Suprapubic skin (tissue), 4 donors: ENCODE measurements around the gene HRH2. TPM values are rescaled to one million over a fixed set of nuclear protein-coding genes. Genes with fewer than 3 reads are reported as not detected.

Source experiments
- DNase-seq, 2 donors: peaks; one replicate each; pipeline ENCODE4 v3.0.0-alpha.2; 2019; ENCODE audit warnings: low spot score in 2 of 2
- H3K27ac ChIP-seq: fragments of 200-600 bp; sonication (generic); one replicate; pipeline ENCODE4 v1.5.1; 2019
- H3K27me3 ChIP-seq: fragments of 200-600 bp; sonication (generic); one replicate; pipeline ENCODE4 v1.5.1; 2019
- H3K36me3 ChIP-seq: fragments of 200-600 bp; sonication (generic); one replicate; pipeline ENCODE4 v1.5.1; 2019
- H3K4me1 ChIP-seq: fragments of 200-600 bp; sonication (generic); one replicate; pipeline ENCODE4 v1.5.1; 2019
- H3K4me3 ChIP-seq: fragments of 200-600 bp; sonication (generic); one replicate; pipeline ENCODE4 v1.5.1; 2019; ENCODE audit warnings: mild to moderate bottlenecking
- H3K9me3 ChIP-seq: fragments of 200-600 bp; sonication (generic); one replicate; pipeline ENCODE4 v1.5.1; 2019
- CTCF ChIP-seq, 2 donors: fragments of 200-600 bp in 1 of 2; fragments of 450-650 bp in 1 of 2; sonication (generic) in 1 of 2; IDR thresholded peaks; one replicate each; pipeline ENCODE4 v1.5.1; 2016 to 2019; ENCODE audit warnings: antibody characterized with exemption in 2 of 2, mild to moderate bottlenecking in 1 of 2, moderate library complexity in 1 of 2
- EP300 ChIP-seq: sonication (generic); formaldehyde crosslinking; IDR thresholded peaks from one replicate; pipeline ENCODE4 v1.6.1; 2017; ENCODE audit warnings: antibody characterized with exemption
- POLR2A ChIP-seq, 2 donors: fragments of 450-650 bp; IDR thresholded peaks; one replicate each; pipeline ENCODE4 v1.6.1; 2017; ENCODE audit warnings: antibody characterized with exemption in 2 of 2, mild to moderate bottlenecking in 2 of 2, moderate library complexity in 2 of 2
- POLR2AphosphoS5 ChIP-seq, 3 donors: sonication (generic); formaldehyde crosslinking; IDR thresholded peaks; one replicate each; pipeline ENCODE4 v1.6.1; 2017; ENCODE audit warnings: antibody characterized with exemption in 3 of 3
- WGBS: methylation state at CpG from one replicate; pipeline ENCODE4 v1.1.5; 2018; 5-methylcytosine and 5-hydroxymethylcytosine counted together
- total RNA-seq, 4 donors: library from RNA; depleted of rRNA; stranded (reverse); fragments of >200 nt; gene quantifications; one replicate each; pipeline ENCODE4 v1.1.0, GENCODE V29; 2016

HRH2 gene
- total RNA-seq, 4 donors from 2014 or later: 0.81 to 1.4 (median 1.0) TPM

DNA sequence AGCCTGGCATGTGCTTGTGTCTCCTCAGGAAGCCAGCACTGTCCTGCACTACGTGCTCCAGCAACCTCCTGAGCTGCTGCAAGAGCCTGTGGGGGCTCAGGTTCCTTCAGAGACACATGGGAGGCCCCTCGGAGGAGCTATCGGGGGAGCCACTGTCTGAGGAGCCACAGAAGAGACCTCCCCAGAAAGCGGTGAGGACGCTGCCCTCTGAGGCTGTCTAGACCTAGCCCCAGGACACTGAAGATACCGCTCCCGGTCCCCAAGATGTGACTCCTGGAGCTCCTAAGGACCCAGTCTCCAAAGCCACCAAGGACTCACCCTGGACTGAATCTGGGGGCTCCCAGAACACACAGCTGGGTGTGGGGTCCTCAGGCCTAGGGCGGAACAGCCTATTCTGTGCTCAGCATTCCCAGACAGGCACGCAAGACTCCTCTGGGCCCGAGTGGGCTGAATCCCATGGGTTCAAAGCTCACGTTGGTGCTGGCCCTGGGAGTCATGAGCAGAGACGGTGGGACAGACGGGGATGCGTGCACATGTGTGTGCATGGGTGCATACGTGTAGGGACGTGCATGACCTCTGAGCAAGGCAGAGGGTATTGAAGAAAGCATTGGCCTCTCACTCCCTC, 50.0 kb downstream of the HRH2 start:
- no peaks in the 10 kb centered on the region for H3K4me1 ChIP-seq
- DNase-seq: peak; percentile 38 to 69

GRCh38 chr5:175709276-175709781, 51.5 kb downstream of the HRH2 start:
- 76% methylated on average over 13 of the region's 13 CpGs for WGBS
- Histone ChIP-seq H3K4me1 (no peaks in the 10 kb centered on the region), H3K27me3 (no peaks in the 10 kb centered on the region), H3K27ac (no peak overlapping the region), H3K36me3 (no peaks in the 10 kb centered on the region), H3K4me3 (no peak overlapping the region), H3K9me3 (no peaks in the 10 kb centered on the region)
- peak; percentile 49 to 68 for DNase-seq
- TF ChIP-seq EP300 (no peak), POLR2AphosphoS5 (IDR thresholded peaks at IDR 0.05) (no peak), POLR2A (IDR thresholded peaks at IDR 0.05) (no peak), CTCF (IDR thresholded peaks at IDR 0.05) (no peak)

More for the DNA sequence above, 50.0 kb downstream of the HRH2 start:
- H3K36me3 ChIP-seq: no peaks in the 10 kb centered on the region
- no peak overlapping the region for H3K4me3 ChIP-seq
- no peak overlapping the region for H3K27ac ChIP-seq
- H3K27me3 ChIP-seq: no peaks in the 10 kb centered on the region
- 92% methylated on average over 11 of the region's 16 CpGs for WGBS
- no peaks in the 10 kb centered on the region for H3K9me3 ChIP-seq
- no peak for TF ChIP-seq POLR2A (IDR thresholded peaks at IDR 0.05)
- no peak for TF ChIP-seq EP300
- TF ChIP-seq CTCF (IDR thresholded peaks at IDR 0.05): no peak
- TF ChIP-seq POLR2AphosphoS5 (IDR thresholded peaks at IDR 0.05): no peak

- no peak for TF ChIP-seq CTCF (IDR thresholded peaks at IDR 0.05)
- no peak for TF ChIP-seq POLR2AphosphoS5 (IDR thresholded peaks at IDR 0.05)
- TF ChIP-seq POLR2A (IDR thresholded peaks at IDR 0.05): no peak
- no peak for TF ChIP-seq EP300
- no peak overlapping the region for H3K27ac ChIP-seq
- no peaks in the 10 kb centered on the region for H3K4me1 ChIP-seq
- DNase-seq: peak; percentile 18 to 63
- WGBS: 82% methylated on average over 6 of the region's 6 CpGs
- no peaks in the 10 kb centered on the region for H3K27me3 ChIP-seq
- H3K9me3 ChIP-seq: no peaks in the 10 kb centered on the region
- no peak overlapping the region for H3K4me3 ChIP-seq
- H3K36me3 ChIP-seq: no peaks in the 10 kb centered on the region
These were observed 52.5 kb downstream of the HRH2 start for GRCh38 chr5:175710326-175710725.

GRCh38 chr5:175711031-175711430, 53.2 kb downstream of the HRH2 start:
- 71% methylated on average over 5 of the region's 5 CpGs for WGBS
- no peak overlapping the region for H3K27ac ChIP-seq
- no peaks in the 10 kb centered on the region for H3K27me3 ChIP-seq
- H3K4me3 ChIP-seq: no peak overlapping the region
- H3K36me3 ChIP-seq: no peaks in the 10 kb centered on the region
- no peak for TF ChIP-seq POLR2AphosphoS5 (IDR thresholded peaks at IDR 0.05)
- TF ChIP-seq CTCF (IDR thresholded peaks at IDR 0.05): no peak
- no peak for TF ChIP-seq POLR2A (IDR thresholded peaks at IDR 0.05)
- no peak for TF ChIP-seq EP300
- H3K9me3 ChIP-seq: no peaks in the 10 kb centered on the region
- DNase-seq: peak in 1 of 2 donors; percentile 53
- H3K4me1 ChIP-seq: no peaks in the 10 kb centered on the region

GRCh38 chr5:175711472-175712312, 53.8 kb downstream of the HRH2 start:
- Histone ChIP-seq H3K9me3 (no peaks in the 10 kb centered on the region), H3K27me3 (no peaks in the 10 kb centered on the region), H3K27ac (no peak overlapping the region), H3K4me1 (no peaks in the 10 kb centered on the region), H3K4me3 (no peak overlapping the region), H3K36me3 (no peaks in the 10 kb centered on the region)
- TF ChIP-seq POLR2AphosphoS5 (IDR thresholded peaks at IDR 0.05) (no peak), EP300 (no peak), CTCF (IDR thresholded peaks at IDR 0.05) (no peak), POLR2A (IDR thresholded peaks at IDR 0.05) (no peak)
- 80% methylated on average over 20 of the region's 20 CpGs for WGBS
- DNase-seq: peak; percentile 28 to 32
